Esophagus squamous epithelium (tissue), 5 donors: ENCODE results near the gene HMCN1. TPM values are rescaled to one million over a fixed set of nuclear protein-coding genes. Genes with fewer than 3 reads are reported as not detected.

ENCODE experiments used
- DNase-seq: peaks from one replicate; lab custom pipeline; 2025; lab: John Stamatoyannopoulos, UW
- H3K27ac ChIP-seq, 4 donors: fragments of 200-600 bp; sonication (generic); one replicate each; pipeline ENCODE4 v1.5.1; 2016 to 2019; ENCODE audit warnings: mild to moderate bottlenecking in 1 of 4
- H3K27me3 ChIP-seq, 4 donors: fragments of 200-600 bp; sonication (generic); 1 replicate in 3 of 4; 2 replicates in 1 of 4; pipeline versions ENCODE4 v1.5.1 to v1.6.0; 2017 to 2021; ENCODE audit warnings: antibody characterized with exemption in 1 of 4
- H3K36me3 ChIP-seq, 3 donors: fragments of 200-600 bp; sonication (generic); one replicate each; pipeline ENCODE4 v1.5.1; 2016 to 2019
- H3K4me1 ChIP-seq, 3 donors: fragments of 200-600 bp; sonication (generic); one replicate each; pipeline ENCODE4 v1.5.1; 2017 to 2019
- H3K4me3 ChIP-seq, 4 donors: fragments of 200-600 bp; sonication (generic); 1 replicate in 3 of 4; 2 replicates in 1 of 4; pipeline ENCODE4 v1.5.1; 2016 to 2019; ENCODE audit warnings: mild to moderate bottlenecking in 2 of 4, moderate library complexity in 1 of 4
- H3K9me3 ChIP-seq, 3 donors: fragments of 200-600 bp; sonication (generic); one replicate each; pipeline ENCODE4 v1.5.1; 2016 to 2019
- POLR2A ChIP-seq, 4 donors: fragments of 450-650 bp; IDR thresholded peaks; one replicate each; pipeline ENCODE4 v1.6.1; 2017; ENCODE audit warnings: antibody characterized with exemption in 4 of 4, mild to moderate bottlenecking in 4 of 4, moderate library complexity in 3 of 4
- WGBS, 2 donors: methylation state at CpG; one replicate each; pipeline ENCODE4 v1.1.5; 2018; 5-methylcytosine and 5-hydroxymethylcytosine counted together
- intact Hi-C: fragments of 100-400 bp; cut with DNase I; formaldehyde crosslinking; loops from one replicate; pipeline ENCODE4 v1.15.0; 2022
- total RNA-seq, 4 donors: library from RNA; depleted of rRNA; stranded (reverse); fragments of >200 nt; gene quantifications; one replicate each; pipeline ENCODE4 v1.1.0, GENCODE V29; 2016
- TF ChIP-seq, protein P1 (sequence below), 6 experiments: fragments of 450-650 bp in 4 of 6; fragments of 200-600 bp in 2 of 6; sonication (generic) in 2 of 6; IDR thresholded peaks; one replicate each; pipeline ENCODE4 v1.5.1; 2016 to 2019; ENCODE audit warnings: antibody characterized with exemption in 6 of 6, mild to moderate bottlenecking in 4 of 6, moderate library complexity in 4 of 6
- donor health status: DM: yes; HTN: yes; CAD: no.

Gene HMCN1
- total RNA-seq, 4 donors from 2014 or later, result 0.49 to 6.7 (median 3.3) TPM

DNA sequence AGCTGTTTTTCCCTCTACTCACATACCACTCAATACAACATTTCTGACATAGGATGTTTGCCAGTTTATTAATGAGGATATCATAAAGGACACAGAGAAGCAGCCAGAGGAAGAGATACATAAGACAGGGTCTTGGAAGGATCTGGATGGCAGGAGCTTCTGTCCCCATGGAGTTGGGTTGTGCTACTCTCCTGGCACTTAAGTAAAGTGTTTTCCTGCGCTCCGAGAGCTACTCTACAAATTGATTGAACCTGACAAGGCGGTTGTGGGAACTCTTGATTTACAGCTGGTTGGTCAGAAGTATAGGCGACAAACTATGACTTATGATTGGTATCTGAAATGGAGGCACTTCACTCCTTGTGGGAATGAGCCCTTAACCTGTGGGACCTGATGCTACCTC, 208.8 kb downstream of the HMCN1 start:
- Histone ChIP-seq H3K4me3 (no peak overlapping the region), H3K36me3 (no peaks in the 10 kb centered on the region), H3K9me3 (no peaks in the 10 kb centered on the region), H3K4me1 (no peaks in the 10 kb centered on the region), H3K27ac (no peak overlapping the region), H3K27me3 (no peaks in the 10 kb centered on the region)
- intact Hi-C loops, result no loop called here
- DNase-seq, result no peak
- 94 to 100% methylated on average over 4 of the region's 4 CpGs for WGBS, 2 donors
- no peak for TF ChIP-seq POLR2A (IDR thresholded peaks at IDR 0.05)
- TF ChIP-seq, protein P1, sequence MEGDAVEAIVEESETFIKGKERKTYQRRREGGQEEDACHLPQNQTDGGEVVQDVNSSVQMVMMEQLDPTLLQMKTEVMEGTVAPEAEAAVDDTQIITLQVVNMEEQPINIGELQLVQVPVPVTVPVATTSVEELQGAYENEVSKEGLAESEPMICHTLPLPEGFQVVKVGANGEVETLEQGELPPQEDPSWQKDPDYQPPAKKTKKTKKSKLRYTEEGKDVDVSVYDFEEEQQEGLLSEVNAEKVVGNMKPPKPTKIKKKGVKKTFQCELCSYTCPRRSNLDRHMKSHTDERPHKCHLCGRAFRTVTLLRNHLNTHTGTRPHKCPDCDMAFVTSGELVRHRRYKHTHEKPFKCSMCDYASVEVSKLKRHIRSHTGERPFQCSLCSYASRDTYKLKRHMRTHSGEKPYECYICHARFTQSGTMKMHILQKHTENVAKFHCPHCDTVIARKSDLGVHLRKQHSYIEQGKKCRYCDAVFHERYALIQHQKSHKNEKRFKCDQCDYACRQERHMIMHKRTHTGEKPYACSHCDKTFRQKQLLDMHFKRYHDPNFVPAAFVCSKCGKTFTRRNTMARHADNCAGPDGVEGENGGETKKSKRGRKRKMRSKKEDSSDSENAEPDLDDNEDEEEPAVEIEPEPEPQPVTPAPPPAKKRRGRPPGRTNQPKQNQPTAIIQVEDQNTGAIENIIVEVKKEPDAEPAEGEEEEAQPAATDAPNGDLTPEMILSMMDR (IDR thresholded peaks at IDR 0.05), result no peak

DNA sequence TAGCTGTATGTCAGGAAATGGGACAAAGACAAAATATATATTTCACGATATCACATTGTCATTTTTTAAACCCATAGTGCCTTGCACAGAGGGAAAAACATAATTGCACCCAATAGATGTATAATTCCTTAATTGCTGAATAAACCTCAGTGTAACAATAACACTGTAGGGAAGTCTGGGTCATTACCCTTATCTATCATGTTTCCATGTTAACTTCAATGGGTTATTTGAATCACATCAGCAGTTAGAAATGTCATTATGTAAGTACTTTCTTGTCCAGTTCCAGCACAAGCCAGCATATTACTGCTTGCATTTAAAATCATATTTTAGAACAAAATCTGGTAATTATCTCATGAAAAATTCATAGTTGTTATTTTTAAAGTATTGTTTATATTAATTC, 222.7 kb downstream of the HMCN1 start:
- H3K9me3 ChIP-seq, result no peaks in the 10 kb centered on the region
- no peak for DNase-seq
- 82 to 83% methylated on average over 1 of the region's 1 CpG for WGBS, 2 donors
- TF ChIP-seq POLR2A (IDR thresholded peaks at IDR 0.05), result no peak
- TF ChIP-seq, protein P1 (IDR thresholded peaks at IDR 0.05), result no peak
- H3K27me3 ChIP-seq, result no peaks in the 10 kb centered on the region
- H3K4me3 ChIP-seq, result no peak overlapping the region
- peak overlapping the region in 1 of 4 donors; percentile 39 for H3K27ac ChIP-seq
- no peaks in the 10 kb centered on the region for H3K36me3 ChIP-seq
- H3K4me1 ChIP-seq, result peaks cover 0 to 13% (median 3%) of the 10 kb centered on the region in 3 donors
- intact Hi-C loops, result no loop called here

DNA sequence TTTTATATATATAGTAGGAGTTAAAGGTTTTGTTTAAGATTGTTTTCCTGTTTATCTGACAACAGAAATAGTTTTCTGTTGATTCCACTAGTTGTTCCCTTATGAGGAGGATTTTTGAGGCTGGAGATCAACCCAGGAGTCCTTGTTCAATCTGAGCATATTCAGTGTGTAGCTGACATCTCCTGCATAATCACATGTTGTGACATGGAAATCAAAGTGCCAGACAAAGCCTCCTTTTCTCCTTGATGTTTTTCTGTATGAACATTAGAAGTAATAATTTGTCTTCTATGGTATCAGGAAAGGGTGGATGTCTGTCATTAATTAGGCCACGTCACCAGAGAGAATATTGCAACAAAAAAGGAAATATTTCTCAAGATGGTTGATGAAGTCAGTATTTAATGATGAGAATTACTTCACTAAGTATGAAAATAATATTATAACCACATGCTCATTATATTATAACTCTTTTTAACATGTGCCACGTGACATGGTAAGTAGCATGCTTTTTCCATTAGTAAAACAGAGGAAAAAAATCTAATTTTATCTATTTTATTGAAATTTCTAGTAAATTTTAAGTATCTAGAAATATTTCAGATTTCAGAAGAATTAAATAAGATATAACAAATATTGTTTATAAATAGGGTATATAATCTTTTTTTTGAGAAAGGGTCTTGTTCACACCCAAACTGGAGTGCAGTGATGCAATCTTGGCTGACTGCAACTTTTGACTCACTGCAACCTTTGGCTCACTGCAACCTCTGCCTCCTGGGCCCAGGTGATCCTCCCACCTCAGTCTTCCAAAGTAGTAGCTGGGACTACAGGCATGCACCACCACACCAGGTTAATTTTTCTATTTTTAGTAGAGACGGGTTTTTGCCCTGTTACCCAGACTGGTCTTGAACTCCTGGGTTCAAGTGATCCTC, 223.5 kb downstream of the HMCN1 start:
- H3K4me1 ChIP-seq, result peaks cover 0 to 19% (median 3%) of the 10 kb centered on the region in 3 donors
- no peaks in the 10 kb centered on the region for H3K36me3 ChIP-seq
- DNase-seq, result no peak
- intact Hi-C loops, result no loop called here
- H3K9me3 ChIP-seq, result no peaks in the 10 kb centered on the region
- TF ChIP-seq, protein P1 (IDR thresholded peaks at IDR 0.05), result no peak
- TF ChIP-seq POLR2A (IDR thresholded peaks at IDR 0.05), result no peak
- H3K27ac ChIP-seq, result peak overlapping the region in 2 of 4 donors; percentile 22 to 39
- no peak overlapping the region for H3K4me3 ChIP-seq
- 69 to 75% methylated on average over 3 of the region's 3 CpGs for whole genome bisulfite sequencing, 2 donors
- H3K27me3 ChIP-seq, result no peaks in the 10 kb centered on the region

DNA sequence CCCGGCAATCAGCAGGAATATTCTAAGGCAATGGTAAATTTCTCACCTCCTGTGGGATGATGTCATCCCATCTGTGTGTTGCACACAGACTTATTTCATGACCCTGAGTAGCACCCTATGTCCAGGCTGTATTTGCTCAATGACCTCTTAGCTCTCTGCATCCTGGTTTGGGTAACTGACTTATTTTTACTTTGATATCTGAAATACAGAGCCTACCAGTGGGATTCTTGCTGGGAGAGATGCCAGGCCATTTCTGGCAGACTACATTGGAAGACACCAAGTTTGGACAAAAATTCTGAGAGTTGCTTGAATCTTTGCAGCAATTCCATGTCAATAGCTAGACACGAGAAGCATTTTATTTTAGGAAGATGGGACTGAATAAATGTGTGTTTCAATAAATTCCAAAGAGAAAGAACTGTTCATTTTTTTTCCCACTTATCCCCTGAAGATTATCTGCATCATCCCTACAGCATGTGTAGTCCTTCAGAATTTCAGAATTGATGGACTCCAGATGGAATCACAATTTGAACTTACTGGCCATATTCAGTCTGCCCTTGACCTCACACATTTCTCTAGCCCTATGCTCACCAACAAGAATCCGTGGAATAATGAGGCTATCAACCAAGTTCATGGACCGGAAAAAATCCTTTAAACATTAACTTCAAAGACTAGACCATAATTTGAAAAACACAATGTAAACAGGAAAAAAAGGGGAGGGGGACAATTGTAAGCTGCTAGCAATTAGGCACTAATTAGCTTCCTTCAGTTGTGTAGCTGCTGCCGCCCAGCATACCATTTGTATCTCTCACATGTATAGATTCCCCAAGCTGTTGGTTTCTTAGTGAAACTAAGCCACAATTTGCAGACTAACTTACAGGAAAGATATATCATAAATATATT, 226.5 kb downstream of the HMCN1 start:
- WGBS, 2 donors, result 71 to 77% methylated on average over 5 of the region's 5 CpGs
- Histone ChIP-seq H3K27ac (peak overlapping the region in 1 of 4 donors; percentile 39), H3K9me3 (no peaks in the 10 kb centered on the region), H3K36me3 (no peaks in the 10 kb centered on the region), H3K4me3 (no peak overlapping the region), H3K27me3 (no peaks in the 10 kb centered on the region), H3K4me1 (peaks cover 0 to 19% (median 3%) of the 10 kb centered on the region in 3 donors)
- TF ChIP-seq POLR2A (IDR thresholded peaks at IDR 0.05), result no peak
- TF ChIP-seq, protein P1 (IDR thresholded peaks at IDR 0.05), result no peak
- no peak for DNase-seq
- intact Hi-C loops, result no loop called here
